ENCODE measurements around the gene CCDC159. TPM values are rescaled to one million over a fixed set of nuclear protein-coding genes. Genes with fewer than 3 reads are reported as not detected.
A peak's percentile ranks its signal among the peaks of the same experiment; 100 is the strongest.

The CCDC159 gene
- total RNA-seq, 1 experiment from 2014 or later, result 6.8 TPM

DNA sequence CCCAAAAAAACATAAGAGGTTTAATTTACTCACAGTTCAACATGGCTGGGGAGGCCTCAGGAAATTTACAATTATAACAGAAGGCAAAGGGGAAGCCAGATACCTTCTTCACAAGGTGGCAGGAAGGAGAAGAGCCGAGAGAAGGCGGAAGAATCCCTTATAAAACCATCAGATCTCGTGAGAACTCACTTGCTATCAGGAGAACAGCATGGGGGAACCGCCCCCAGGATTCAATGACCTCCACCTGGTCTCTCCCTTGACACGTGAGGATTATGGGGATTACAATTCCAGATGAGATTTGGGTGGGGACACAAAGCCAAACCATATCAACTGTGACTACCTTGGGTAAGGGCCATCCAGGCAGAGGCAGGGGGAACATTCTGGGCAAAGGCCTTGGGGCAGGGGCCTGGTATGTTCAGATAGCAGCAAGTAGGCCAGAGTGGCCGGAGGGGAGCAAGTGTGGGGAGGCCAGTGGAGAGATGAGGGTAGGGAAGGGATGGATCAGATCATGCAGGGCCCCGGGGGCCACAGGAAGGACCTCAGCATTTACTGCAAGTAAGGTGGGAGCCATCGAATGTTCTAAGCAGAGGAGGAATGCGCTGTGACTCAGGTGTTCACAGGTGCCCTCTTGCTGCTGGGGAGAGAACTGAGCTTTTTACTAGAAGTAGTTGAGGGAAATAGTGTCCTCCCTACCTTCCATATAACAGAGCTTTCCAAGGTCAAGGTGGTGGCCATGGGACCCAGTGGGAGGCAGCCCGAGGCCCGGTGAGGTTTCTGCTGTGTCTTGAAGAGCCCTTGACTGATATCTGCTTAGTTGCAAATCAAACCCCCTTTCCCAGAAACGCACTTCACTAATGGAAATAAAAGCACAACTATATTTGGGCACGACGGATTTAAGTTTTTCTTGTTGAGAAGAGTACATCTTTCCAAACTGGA lies 24.9 kb upstream of the CCDC159 start:
- H3K4me1 Mint-ChIP-seq, result peaks cover 16% of the 10 kb centered on the region
- ChIA-PET CTCF (interaction anchor here (0.6 to 2.5 kb wide), 23 partner anchors 8 to 131 kb away, joined by 3 to 33 read pairs (median 4); partner anchors contain the start of genes CCDC159, RAB3D, SWSAP1 and TMEM205), POLR2A (interaction anchor here (1.6 kb wide), 1 partner anchor 39 kb away, joined by 7 read pairs; no protein-coding TSS in a partner anchor)
- no peak overlapping the region; the same call in 1 of the 2 replicates for H3K27ac Mint-ChIP-seq
- DNase-seq (ENCODE audit: low spot score) (no peak), ATAC-seq (peak; percentile 53)
- no peaks in the 10 kb centered on the region for H3K36me3 Mint-ChIP-seq
- peak; percentile 91 for TF ChIP-seq GTF2I (CRISPR knock-in tag; conservative IDR thresholded peaks at IDR 0.05)
- TF ChIP-seq, protein P1, sequence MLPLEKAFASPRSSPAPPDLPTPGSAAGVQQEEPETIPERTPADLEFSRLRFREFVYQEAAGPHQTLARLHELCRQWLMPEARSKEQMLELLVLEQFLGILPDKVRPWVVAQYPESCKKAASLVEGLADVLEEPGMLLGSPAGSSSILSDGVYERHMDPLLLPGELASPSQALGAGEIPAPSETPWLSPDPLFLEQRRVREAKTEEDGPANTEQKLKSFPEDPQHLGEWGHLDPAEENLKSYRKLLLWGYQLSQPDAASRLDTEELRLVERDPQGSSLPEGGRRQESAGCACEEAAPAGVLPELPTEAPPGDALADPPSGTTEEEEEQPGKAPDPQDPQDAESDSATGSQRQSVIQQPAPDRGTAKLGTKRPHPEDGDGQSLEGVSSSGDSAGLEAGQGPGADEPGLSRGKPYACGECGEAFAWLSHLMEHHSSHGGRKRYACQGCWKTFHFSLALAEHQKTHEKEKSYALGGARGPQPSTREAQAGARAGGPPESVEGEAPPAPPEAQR (CRISPR knock-in tag; IDR thresholded peaks at IDR 0.05), result no peak
- H3K9me3 Mint-ChIP-seq, result no peaks in the 10 kb centered on the region
- no peak overlapping the region for H3K4me3 Mint-ChIP-seq
- no peaks in the 10 kb centered on the region; the same call in 1 of the 2 replicates for H3K27me3 Mint-ChIP-seq (ENCODE audit: low read depth)

- no peaks in the 10 kb centered on the region for H3K9me3 Mint-ChIP-seq
- TF ChIP-seq, protein P2, sequence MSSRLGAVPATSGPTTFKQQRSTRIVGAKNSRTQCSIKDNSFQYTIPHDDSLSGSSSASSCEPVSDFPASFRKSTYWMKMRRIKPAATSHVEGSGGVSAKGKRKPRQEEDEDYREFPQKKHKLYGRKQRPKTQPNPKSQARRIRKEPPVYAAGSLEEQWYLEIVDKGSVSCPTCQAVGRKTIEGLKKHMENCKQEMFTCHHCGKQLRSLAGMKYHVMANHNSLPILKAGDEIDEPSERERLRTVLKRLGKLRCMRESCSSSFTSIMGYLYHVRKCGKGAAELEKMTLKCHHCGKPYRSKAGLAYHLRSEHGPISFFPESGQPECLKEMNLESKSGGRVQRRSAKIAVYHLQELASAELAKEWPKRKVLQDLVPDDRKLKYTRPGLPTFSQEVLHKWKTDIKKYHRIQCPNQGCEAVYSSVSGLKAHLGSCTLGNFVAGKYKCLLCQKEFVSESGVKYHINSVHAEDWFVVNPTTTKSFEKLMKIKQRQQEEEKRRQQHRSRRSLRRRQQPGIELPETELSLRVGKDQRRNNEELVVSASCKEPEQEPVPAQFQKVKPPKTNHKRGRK (CRISPR knock-in tag; IDR thresholded peaks at IDR 0.05; ENCODE audit: borderline replicate concordance), result no peak
- TF ChIP-seq, protein P3, sequence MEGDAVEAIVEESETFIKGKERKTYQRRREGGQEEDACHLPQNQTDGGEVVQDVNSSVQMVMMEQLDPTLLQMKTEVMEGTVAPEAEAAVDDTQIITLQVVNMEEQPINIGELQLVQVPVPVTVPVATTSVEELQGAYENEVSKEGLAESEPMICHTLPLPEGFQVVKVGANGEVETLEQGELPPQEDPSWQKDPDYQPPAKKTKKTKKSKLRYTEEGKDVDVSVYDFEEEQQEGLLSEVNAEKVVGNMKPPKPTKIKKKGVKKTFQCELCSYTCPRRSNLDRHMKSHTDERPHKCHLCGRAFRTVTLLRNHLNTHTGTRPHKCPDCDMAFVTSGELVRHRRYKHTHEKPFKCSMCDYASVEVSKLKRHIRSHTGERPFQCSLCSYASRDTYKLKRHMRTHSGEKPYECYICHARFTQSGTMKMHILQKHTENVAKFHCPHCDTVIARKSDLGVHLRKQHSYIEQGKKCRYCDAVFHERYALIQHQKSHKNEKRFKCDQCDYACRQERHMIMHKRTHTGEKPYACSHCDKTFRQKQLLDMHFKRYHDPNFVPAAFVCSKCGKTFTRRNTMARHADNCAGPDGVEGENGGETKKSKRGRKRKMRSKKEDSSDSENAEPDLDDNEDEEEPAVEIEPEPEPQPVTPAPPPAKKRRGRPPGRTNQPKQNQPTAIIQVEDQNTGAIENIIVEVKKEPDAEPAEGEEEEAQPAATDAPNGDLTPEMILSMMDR (IDR thresholded peaks at IDR 0.05), result no peak
- TF ChIP-seq STAT6 (CRISPR knock-in tag; conservative IDR thresholded peaks at IDR 0.05; ENCODE audit: low read depth) (no peak), IRF2 (CRISPR knock-in tag; IDR thresholded peaks at IDR 0.05; ENCODE audit: borderline replicate concordance, low read depth) (no peak), ZNF532 (CRISPR knock-in tag; IDR thresholded peaks at IDR 0.05; ENCODE audit: borderline replicate concordance) (no peak), ELF4 (CRISPR knock-in tag; IDR thresholded peaks at IDR 0.05; ENCODE audit: low read depth) (no peak), ZNF138 (CRISPR knock-in tag; conservative IDR thresholded peaks at IDR 0.05) (no peak), ZNF263 (CRISPR knock-in tag; IDR thresholded peaks at IDR 0.05; ENCODE audit: low read depth) (no peak), ZBTB43 (CRISPR knock-in tag; IDR thresholded peaks at IDR 0.05) (no peak), USF1 (CRISPR knock-in tag; IDR thresholded peaks at IDR 0.05) (no peak)
- TF ChIP-seq, protein P4, sequence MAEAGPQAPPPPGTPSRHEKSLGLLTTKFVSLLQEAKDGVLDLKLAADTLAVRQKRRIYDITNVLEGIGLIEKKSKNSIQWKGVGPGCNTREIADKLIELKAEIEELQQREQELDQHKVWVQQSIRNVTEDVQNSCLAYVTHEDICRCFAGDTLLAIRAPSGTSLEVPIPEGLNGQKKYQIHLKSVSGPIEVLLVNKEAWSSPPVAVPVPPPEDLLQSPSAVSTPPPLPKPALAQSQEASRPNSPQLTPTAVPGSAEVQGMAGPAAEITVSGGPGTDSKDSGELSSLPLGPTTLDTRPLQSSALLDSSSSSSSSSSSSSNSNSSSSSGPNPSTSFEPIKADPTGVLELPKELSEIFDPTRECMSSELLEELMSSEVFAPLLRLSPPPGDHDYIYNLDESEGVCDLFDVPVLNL (CRISPR knock-in tag; IDR thresholded peaks at IDR 0.05; ENCODE audit: borderline replicate concordance, low read depth), result no peak
Measured at GRCh38 chr19:11322269-11323024, 23.9 kb upstream of the CCDC159 start.

More at GRCh38 chr19:11322269-11323024, 23.9 kb upstream of the CCDC159 start:
- no peak overlapping the region for H3K4me3 Mint-ChIP-seq
- DNase-seq (ENCODE audit: low spot score), result no peak
- H3K27me3 Mint-ChIP-seq (ENCODE audit: low read depth), result no peaks in the 10 kb centered on the region; the same call in 1 of the 2 replicates
- peak overlapping the region; percentile 41; the same call in 1 of the 2 replicates for H3K27ac Mint-ChIP-seq
- ChIA-PET POLR2A (interaction anchor here (0.5 to 1.6 kb wide), 3 partner anchors 20 to 52 kb away, joined by 3 to 7 read pairs (median 5); partner anchors contain the start of gene SWSAP1), CTCF (interaction anchor here (0.6 to 2.5 kb wide), 26 partner anchors 9 to 457 kb away, joined by 3 to 33 read pairs (median 4); partner anchors contain the start of genes CCDC159, ODAD3, PRKCSH and RAB3D)
- H3K36me3 Mint-ChIP-seq, result no peaks in the 10 kb centered on the region
- no peak for ATAC-seq
- peaks cover 16% of the 10 kb centered on the region for H3K4me1 Mint-ChIP-seq
